Raji (cell line): ENCODE results near the gene KHDC4.

Experiments used
- POLR2A ChIP-seq: IDR thresholded peaks from 2 replicates; pipeline ENCODE4 v1.6.1; 2011; ENCODE audit warnings: low read depth, low read length, control low read depth; ENCODE audit not compliant: insufficient read depth

KHDC4 gene

DNA sequence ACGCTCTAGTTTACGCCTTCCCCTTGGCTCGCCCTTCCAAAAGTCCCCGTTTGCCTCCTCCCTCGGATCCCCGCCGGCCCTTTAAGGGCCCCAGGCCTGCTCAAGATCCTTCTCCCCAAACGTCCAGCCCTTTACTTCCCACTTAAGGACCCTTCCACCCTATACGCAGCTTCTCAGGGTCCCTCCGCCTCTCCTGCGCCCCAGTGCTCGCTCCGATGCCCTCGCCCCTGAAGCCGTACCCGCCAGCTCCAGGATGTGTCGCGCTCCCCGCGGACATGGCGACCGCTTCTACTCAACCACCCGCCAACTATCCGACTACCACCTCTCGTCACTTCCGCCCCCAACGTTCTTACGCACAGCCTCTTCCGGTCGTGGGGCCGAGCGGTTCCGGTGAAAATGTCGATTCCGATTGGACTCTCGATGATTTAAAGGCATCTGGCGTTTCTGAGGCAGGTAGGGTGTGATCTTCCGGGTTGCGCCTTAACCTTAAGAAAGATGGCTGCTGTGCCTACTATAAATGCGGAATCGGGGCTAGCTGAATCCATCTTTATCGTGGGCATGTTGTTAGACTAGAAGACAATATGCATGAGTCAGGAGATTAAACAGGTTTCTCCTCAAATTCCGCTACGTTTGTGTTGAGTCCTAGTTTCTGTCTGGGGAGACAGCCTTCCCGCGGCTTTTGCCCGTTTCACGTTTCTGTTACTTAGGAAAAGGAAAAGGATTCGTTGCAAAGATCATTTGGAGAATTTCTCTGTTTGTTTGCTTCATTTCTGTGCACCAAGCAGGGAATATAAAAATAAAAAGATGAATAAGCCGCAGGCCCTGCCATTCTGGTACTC, at the start of gene KHDC4:
KHDC4 (minus strand) TSS at position 317 of the 839 bp plus-strand sequence; CDS start at position 277, 40 bp downstream.
- peak; percentile 98 for TF ChIP-seq POLR2A

DNA sequence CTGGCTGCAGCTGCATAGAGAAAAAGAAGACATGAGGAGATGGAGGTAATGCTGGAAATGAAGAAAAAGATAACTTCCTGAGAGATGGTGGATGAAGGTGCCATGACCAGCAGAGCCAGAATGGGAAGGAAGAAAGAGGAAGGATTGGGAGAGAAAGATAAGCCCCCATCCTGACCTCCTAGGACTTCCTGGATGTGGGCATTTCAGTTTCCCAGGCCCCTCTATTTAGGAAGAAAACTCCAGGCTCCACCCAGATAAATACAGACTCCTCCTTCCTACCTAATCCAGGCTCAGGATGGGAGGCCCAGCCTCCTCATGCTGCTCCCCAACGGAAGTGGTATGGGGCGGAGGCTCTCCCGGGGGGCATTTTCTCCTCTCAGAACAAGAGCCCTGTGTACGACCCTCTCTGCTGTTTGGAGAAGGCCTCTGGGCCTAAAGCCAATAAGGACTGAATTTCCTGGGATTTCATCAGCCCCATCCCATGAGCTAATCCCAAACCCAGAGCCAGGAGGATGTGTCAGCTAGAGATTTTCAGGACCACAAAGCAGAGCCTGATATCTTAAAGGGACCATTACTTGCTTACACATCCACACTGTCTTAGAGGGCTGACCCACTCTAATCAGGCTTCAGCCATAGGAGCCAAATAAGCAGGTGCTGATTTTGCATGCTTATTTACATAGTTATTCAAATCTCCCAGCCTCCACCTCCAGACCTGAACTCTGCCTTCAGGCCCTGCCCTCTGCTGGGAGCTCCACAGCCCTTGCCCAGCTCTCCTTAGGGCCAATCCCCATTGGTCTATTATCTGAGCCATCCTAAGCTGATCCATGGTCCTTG, 49.2 kb upstream of the KHDC4 start:
- peak; percentile 91 for TF ChIP-seq POLR2A

DNA sequence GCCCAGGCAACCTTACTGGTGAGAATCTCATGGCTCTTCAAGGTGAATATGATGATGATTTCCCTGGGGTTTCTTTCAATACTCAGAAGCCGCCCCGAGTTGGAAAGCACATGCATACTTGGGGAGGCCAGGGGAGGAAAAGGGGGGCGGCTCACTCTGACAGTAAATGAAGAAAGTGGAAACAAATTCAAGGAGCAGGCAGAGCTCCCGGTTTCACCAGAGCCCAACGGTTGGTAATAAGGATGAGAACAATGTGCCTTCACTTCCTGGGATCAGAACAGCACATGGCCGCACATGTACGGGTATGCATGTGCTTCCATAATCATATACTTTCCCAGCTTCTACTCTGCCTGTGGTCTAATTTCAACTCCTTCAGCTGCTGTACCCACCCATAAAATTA, 47.9 kb upstream of the KHDC4 start:
- no peak for TF ChIP-seq POLR2A

DNA sequence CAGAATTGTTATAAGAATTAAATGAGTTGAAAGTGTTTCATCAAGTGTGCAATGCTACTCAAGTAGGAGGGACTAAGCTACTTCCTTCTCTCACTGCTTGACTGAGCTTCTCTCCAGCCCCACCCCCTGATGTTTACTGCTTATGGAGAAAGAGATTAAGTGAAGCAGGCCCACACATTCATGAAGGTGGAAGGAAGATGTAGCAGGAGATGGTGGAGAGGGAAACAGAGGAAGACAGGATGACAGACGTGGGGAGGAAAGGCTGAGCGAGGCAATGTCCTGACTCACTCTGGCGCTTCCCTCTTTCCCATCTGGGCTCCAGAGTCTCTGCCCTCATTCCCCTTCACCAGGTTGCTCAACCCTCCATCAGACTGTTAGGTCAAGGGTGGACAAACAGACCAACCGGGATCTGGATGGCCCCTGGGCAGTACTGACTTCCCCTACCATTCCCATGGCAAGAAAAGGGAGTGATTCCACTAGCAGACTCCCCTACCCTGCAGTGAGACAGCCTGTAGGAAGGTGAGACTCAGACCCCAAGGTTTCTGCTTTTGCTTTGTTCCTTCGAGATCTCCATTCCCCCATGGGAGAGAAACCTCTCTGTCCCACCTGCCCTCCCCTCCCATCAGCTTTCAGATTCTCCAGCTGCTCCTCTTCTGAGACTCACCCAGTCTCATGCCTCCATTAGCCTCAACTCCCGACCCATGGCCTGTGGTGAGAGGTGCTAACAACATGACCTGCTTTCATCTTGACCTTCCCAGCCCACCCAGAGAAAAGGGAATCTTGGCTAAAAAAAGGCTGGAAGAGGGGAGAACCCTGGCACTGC, 47.3 kb upstream of the KHDC4 start:
- TF ChIP-seq POLR2A: peak; percentile 73

DNA sequence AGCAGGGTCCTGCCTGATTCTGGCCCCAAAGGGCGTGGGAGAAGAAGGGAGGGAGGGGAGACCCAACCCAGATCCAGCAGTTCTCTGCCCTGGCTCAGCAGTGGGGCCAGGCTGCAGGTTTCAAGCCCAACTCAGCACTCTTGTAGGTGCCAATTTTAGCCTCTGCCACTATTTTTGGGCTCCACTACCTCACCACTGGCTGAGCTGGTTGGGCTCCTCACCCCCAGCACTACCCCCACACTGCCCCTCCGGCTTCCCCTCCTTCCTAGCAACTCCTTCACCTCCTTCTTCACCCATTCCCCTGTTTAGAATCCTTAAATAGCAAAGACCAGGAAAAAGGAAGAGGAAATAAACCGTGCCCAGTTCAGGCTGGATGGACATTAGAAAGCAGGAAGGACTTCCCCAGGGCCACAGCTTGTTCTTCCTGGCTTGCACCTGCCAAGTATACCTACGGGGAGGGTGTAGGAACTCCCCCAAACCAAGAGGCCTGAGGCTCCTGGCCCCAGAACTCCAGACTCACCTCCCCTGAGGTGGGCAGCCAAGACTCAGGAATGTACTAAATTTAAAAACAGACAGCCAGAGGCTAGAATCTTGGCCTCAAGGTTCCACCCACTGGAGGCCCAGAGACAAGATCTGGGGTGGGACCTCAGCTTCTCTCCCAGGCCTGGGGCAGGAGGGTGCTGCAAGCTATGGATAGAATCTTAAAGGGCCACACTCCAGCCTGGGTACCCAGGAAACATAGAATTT, 45.6 kb upstream of the KHDC4 start:
- peak; percentile 51; the same call in 1 of the 2 replicates for TF ChIP-seq POLR2A

DNA sequence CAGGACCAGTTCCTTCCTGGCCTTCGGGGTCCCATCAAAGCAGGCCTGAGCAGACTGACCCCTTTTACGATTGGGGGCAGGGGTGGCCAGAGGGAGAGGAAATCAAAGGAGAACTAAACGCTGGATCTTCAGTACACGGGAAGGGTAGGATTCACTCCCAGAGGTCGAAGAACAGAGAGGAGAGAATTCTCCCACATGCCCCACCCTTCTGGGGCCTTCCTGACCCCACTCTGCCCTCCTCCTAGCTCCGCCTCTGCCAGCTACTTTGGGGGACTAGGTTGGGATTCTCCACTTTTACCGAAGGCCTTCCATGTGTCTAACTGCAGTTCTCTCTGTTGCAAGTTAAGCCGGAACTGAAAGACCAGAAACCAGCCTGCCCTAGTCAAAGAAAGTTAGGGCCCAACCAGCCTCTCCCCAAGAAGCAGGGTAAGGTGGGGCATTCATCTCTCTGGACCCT, 44.8 kb upstream of the KHDC4 start:
- TF ChIP-seq POLR2A: no peak

DNA sequence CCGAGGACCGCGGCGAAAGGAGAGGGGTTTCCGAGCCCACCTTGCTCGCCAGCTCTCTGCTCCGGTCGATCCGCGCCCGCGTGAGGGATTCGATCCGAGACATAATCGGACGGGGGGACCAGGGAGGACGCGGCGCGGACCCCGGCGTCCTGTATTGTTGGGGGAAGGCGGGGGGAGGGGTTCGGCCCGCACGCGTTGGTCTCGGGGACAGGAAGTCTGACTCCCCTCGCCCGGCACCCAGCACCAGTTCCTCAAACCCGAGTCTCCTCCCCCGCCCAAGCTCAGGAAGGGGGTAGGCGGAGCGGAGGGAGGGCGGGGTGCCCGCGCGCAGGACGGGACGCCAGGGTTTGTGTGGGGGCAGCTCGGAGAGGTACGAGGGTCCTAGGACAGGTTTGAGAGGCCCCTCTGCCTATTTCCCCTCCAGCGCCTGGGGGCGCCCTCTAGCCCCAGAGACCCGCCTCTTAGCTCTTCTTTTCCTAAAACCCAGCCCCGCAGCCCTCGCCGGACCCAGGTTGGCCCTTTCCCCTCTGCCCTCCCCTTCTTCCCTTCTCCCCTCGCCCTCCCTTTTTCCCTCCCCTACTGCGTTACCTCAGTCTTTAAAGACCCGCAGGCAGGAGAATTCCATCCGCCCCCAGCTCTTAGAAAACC, 44.2 kb upstream of the KHDC4 start, which contains the start of gene ARHGEF2:
ARHGEF2 (minus strand) TSS at position 223 of the 648 bp plus-strand sequence; CDS start at position 103, 120 bp downstream.
- peak; percentile 88 for TF ChIP-seq POLR2A

DNA sequence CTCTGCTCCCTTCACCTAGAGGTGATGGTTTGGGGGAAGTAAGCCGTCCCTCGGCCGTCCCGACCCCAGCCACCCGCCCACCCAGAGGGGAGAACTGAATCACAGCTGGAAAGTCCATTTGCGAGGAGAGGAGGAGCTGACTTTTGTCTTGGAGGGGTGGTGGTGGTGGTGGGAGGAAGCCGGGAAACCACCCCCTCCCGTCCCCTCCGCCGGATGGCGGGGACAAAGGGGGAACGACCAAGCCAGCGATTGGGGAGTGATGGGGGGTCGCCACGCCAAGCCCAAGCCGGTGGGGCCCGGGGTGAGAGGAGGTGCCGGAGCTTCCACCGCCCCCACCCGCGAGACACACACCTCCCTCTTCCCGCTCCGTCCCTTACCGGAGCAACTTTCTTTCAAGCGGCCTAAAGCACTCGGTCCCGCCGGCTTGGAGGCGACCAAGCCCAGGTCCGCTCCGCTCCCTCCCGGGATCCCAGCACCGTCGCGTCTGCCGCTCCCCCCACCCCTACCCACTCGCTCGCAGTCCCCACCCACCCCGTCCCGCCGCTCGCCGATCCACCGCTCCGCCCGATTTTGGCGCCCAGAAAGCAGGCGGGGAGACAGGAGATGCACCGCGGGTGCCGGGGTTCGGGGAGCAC, 43.6 kb upstream of the KHDC4 start:
- 0 out of 2 replicates have a peak, but pooled peaks have one; percentile 7 for TF ChIP-seq POLR2A

DNA sequence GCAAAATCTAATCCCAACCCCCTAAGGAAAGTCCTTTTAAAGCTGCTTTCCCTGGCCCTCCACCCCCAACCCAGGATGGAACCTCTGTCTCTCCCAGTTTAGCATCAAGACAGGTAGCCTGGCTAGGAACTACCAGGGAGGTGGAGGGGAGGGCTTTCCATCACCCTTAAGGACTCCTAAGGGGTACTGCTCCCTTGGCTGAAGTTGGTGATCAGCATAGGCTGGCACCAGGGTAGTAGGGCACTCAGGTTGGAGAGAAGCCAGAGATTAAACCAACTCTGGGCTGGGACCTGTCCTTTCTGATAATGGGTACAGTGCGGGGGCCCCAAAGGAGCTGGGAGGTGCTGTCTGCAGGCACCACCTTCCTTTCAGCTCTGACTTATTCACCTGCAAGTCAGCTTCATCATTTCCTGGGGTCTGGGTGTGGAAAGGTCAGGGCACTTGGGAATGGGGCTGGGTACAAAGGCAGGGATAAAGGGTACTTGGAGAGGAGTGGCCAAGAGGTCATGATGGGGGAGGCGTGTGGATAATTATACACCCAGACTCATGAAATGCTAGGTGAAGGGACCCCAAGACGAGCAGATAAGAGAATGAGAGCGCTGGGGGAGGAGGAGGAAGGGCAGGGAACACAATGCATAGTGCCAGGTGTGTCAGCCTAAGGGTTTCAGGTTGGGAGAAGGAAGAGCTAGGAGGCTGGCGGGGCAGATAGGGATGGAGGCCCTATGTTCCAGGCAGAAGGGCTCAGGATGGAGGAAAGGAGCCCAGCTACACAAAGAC, 42.9 kb upstream of the KHDC4 start:
- TF ChIP-seq POLR2A: no peak; the same call in 1 of the 2 replicates

DNA sequence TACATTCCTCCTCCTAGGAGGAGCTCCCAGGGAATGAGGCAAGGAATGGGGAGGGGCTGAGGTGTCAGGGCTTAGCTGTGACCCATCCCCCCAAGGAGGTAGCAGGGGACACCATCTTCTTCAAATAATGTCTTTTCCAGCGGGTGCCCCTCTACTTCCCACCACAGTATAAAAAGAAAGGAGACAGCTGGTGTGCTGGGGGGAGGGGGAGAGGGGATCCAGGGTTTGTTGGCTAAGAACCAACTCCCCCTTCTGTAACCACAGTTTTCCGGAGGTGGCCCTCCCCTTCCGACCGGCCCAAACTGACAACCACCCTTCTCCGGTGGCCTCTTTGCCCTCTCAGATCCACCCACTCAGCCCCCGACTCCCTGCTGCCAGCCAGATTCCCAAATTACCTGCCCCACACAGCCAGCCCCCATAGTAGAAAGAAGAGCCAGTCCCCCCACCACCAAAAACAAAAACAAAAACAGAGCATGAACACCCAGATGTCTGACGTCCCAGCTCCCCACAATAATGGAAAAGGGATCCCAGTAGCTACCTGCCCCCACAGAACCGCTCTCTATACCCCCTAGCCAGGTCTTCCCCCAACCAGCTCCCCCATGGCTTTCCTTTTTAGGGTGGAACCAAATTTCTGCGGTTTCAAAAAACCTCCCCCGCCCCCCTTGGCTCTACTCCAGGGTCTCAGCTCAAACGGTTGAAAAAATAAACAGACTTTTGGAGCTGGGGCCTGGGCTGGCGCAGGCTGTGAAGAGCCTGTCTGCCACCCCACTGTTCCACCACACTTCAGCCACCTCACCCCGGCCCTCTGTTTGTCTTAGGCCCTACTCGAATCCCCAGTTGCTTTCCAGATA, 42.1 kb upstream of the KHDC4 start:
- TF ChIP-seq POLR2A: peak; percentile 50

DNA sequence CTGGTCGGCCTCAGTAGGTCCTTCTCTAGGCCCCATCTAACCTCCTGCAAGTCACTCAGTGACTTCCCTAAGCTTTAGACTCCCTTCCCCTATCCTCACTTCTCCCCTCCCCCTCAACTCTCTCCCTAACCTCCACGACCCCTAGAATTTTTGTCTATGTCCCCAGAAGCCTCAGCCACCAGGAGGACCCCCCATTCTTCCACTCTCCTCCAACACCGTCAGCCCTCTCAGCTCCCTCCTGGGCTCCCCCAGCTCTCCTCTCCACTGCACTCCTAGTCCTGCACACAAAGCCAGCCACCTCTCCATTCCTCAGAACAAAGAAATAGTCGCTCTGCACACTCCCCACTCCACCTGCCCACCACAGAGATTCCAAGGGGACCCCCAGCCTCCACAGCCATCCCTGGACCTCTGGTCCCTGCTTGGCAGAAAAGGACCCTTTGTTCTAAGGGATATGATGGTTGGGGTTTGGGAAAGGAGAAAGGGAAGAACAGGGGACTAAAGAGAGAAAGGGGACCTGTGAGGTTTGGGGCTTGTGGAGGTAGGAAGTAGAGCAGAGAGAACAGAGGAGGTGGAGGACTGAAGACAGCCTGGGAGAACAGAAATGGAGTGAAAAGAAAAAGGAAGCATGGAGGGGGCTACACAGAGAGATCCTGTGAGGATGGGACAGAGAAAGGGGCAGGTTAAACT, 41.3 kb upstream of the KHDC4 start:
- no peak for TF ChIP-seq POLR2A
